HCT116 (cell line): ENCODE data around the gene CFAP221. TPM values are rescaled to one million over a fixed set of nuclear protein-coding genes. Genes with fewer than 3 reads are reported as not detected.

Experiments used
- ATAC-seq: fragments of 200-7000 bp; cut with Tn5 transposase; 2 replicates; pipeline ENCODE4 v1.9.1; 2020; ENCODE audit warnings: mild to moderate bottlenecking, moderate library complexity
- BruUV-seq: library from RNA; stranded (reverse); fragments of 400-500 nt; replicated peaks from 2 replicates; lab custom pipeline; 2021; lab: Mats Ljungman, UMichigan
- CTCF ChIA-PET: fragments of 300-600 bp; sonication (Branson Sonifier 250); formaldehyde crosslinking; loops from one replicate; lab custom pipeline; 2021; ENCODE audit warnings: antibody characterized with exemption; lab: Charles Lee
- POLR2A ChIA-PET: fragments of 300-600, 350-600 bp; sonication (Branson Sonifier 250); formaldehyde crosslinking; loops from one replicate; lab custom pipeline; 2021; ENCODE audit warnings: antibody characterized with exemption; lab: Charles Lee
- RAD21 ChIA-PET, 2 experiments: fragments of 300-600 bp; sonication (Branson Sonifier 250); formaldehyde crosslinking; loops; one replicate each; lab custom pipeline; 2023; ENCODE audit warnings: low total read pairs in 2 of 2; ENCODE audit not compliant: uncharacterized antibody in 2 of 2, unreplicated experiment in 2 of 2, low non-redundant PET in 1 of 2; lab: Charles Lee
- DNase-seq: peaks from one replicate; pipeline ENCODE4 v3.0.0-alpha.2; 2010; ENCODE audit warnings: low read depth, low spot score
- H2AFZ ChIP-seq: fragments of 200-600 bp; shearing (Covaris generic), sonication (generic); 2 replicates; pipeline ENCODE4 v1.6.1; 2017; ENCODE audit warnings: low read depth, mixed run types, mixed read lengths, antibody characterized with exemption, low read length; ENCODE audit not compliant: poor library complexity, severe bottlenecking
- H3K27ac ChIP-seq: 2 replicates; pipeline ENCODE4 v1.5.1; 2012; ENCODE audit warnings: low read depth, low read length
- H3K27me3 ChIP-seq: fragments of 200-600 bp; sonication (generic); 2 replicates; pipeline ENCODE4 v1.6.1; 2016; ENCODE audit warnings: mixed run types, low read length, mixed read lengths; ENCODE audit not compliant: insufficient read depth
- H3K36me3 ChIP-seq, 2 experiments: fragments of 200-500 bp in 1 of 2; fragments of 200-600 bp in 1 of 2; sonication (Bioruptor generic) in 1 of 2; sonication (generic) in 1 of 2; 2 replicates each; pipeline versions ENCODE4 v1.5.1 to v1.6.1; 2014 to 2016; ENCODE audit warnings: low read length in 2 of 2, inconsistent platforms in 1 of 2, mixed read lengths in 1 of 2, mixed run types in 1 of 2; ENCODE audit not compliant: insufficient read depth in 2 of 2, control insufficient read depth in 1 of 2
- H3K4me1 ChIP-seq, 2 experiments: fragments of 200-600 bp in 1 of 2; sonication (generic) in 1 of 2; 2 replicates each; pipeline versions ENCODE4 v1.5.1 to v1.6.1; 2012 to 2017; ENCODE audit warnings: low read length in 2 of 2, inconsistent platforms in 1 of 2, mild to moderate bottlenecking in 1 of 2, mixed read lengths in 1 of 2, mixed run types in 1 of 2, moderate library complexity in 1 of 2; ENCODE audit not compliant: insufficient read depth in 2 of 2, control insufficient read depth in 1 of 2
- H3K4me2 ChIP-seq: fragments of 200-600 bp; sonication (generic); 2 replicates; pipeline ENCODE4 v1.6.1; 2017; ENCODE audit warnings: mixed run types, low read length, mixed read lengths
- H3K4me3 ChIP-seq, 2 experiments: fragments of 200-600 bp in 1 of 2; sonication (generic) in 1 of 2; replicated peaks in 1 of 2; 2 replicates each; pipeline ENCODE4 v1.5.1; 2011 to 2016; ENCODE audit warnings: low read length in 2 of 2, control low read depth in 1 of 2, low read depth in 1 of 2, mild to moderate bottlenecking in 1 of 2, mixed read lengths in 1 of 2, mixed run types in 1 of 2
- H3K79me2 ChIP-seq: fragments of 200-600 bp; sonication (generic); 2 replicates; pipeline ENCODE4 v1.6.1; 2017; ENCODE audit warnings: mild to moderate bottlenecking, mixed run types, low read length, moderate library complexity, mixed read lengths; ENCODE audit not compliant: insufficient read depth
- H3K9ac ChIP-seq: fragments of 200-600 bp; sonication (generic); 2 replicates; pipeline ENCODE4 v1.6.1; 2016; ENCODE audit warnings: low read length, mixed read lengths
- H3K9me2 ChIP-seq: fragments of 200-600 bp; sonication (generic), shearing (Covaris generic); 2 replicates; pipeline ENCODE4 v1.6.1; 2017; ENCODE audit warnings: mixed run types, mild to moderate bottlenecking, moderate library complexity; ENCODE audit not compliant: insufficient read depth
- H3K9me3 ChIP-seq, 2 experiments: fragments of 200-500 bp in 1 of 2; fragments of 200-600 bp in 1 of 2; sonication (Bioruptor generic) in 1 of 2; sonication (generic) in 1 of 2; 2 replicates each; pipeline ENCODE4 v1.6.1; 2014 to 2017; ENCODE audit warnings: low read length in 2 of 2, mixed read lengths in 2 of 2, inconsistent platforms in 1 of 2, low read depth in 1 of 2, mild to moderate bottlenecking in 1 of 2, mixed run types in 1 of 2, moderate library complexity in 1 of 2; ENCODE audit not compliant: control insufficient read depth in 1 of 2, insufficient read depth in 1 of 2
- H4K20me1 ChIP-seq: fragments of 200-600 bp; sonication (generic), shearing (Covaris generic); 2 replicates; pipeline ENCODE4 v1.6.1; 2017; ENCODE audit warnings: mixed run types, mild to moderate bottlenecking, moderate library complexity; ENCODE audit not compliant: insufficient read depth
- CBX3 ChIP-seq: IDR thresholded peaks from 2 replicates; pipeline ENCODE4 v1.6.1; 2012; ENCODE audit warnings: low read depth
- CTCF ChIP-seq, 3 experiments: fragments of 200-600 bp in 1 of 3; sonication (generic) in 1 of 3; IDR thresholded peaks in 2 of 3; conservative IDR thresholded peaks in 1 of 3; 2 replicates each; pipeline ENCODE4 v1.5.1; 2012 to 2017; ENCODE audit warnings: low read depth in 2 of 3, low read length in 2 of 3, antibody characterized with exemption in 1 of 3, borderline replicate concordance in 1 of 3, control low read depth in 1 of 3, mild to moderate bottlenecking in 1 of 3, mixed read lengths in 1 of 3, mixed run types in 1 of 3, moderate library complexity in 1 of 3; ENCODE audit not compliant: insufficient read depth in 1 of 3
- EGR1 ChIP-seq: IDR thresholded peaks from 2 replicates; pipeline ENCODE4 v1.6.1; 2012; ENCODE audit warnings: low read depth
- ELF1 ChIP-seq: IDR thresholded peaks from 2 replicates; pipeline ENCODE4 v1.6.1; 2012; ENCODE audit warnings: low read depth, borderline replicate concordance
- EZH2 ChIP-seq: fragments of 200-600 bp; sonication (generic); IDR thresholded peaks from 2 replicates; pipeline ENCODE4 v1.6.1; 2017; ENCODE audit warnings: antibody characterized with exemption, mixed run types
- EZH2phosphoT487 ChIP-seq: fragments of 200-600 bp; IDR thresholded peaks from 2 replicates; pipeline ENCODE4 v1.6.1; 2018; ENCODE audit warnings: antibody characterized with exemption, borderline replicate concordance
- FOSL1 ChIP-seq: IDR thresholded peaks from 2 replicates; pipeline ENCODE4 v1.6.1; 2012; ENCODE audit warnings: low read depth
- JUND ChIP-seq: IDR thresholded peaks from 2 replicates; pipeline ENCODE4 v1.6.1; 2012
- POLR2A ChIP-seq: IDR thresholded peaks from 2 replicates; pipeline ENCODE4 v1.7.0; 2011; ENCODE audit warnings: borderline replicate concordance; ENCODE audit not compliant: insufficient read depth, insufficient read length; ENCODE audit errors: extremely low read depth
- POLR2AphosphoS5 ChIP-seq: IDR thresholded peaks from 2 replicates; pipeline ENCODE4 v1.6.1; 2011; ENCODE audit warnings: mild to moderate bottlenecking, low read depth, low read length, moderate library complexity
- RAD21 ChIP-seq: IDR thresholded peaks from 2 replicates; pipeline ENCODE4 v1.6.1; 2012; ENCODE audit warnings: low read depth, mild to moderate bottlenecking
- REST ChIP-seq: IDR thresholded peaks from 2 replicates; pipeline ENCODE4 v1.6.1; 2012; ENCODE audit warnings: low read depth
- SRF ChIP-seq: IDR thresholded peaks from 2 replicates; pipeline ENCODE4 v1.6.1; 2012; ENCODE audit warnings: low read depth
- TCF7L2 ChIP-seq: IDR thresholded peaks from 2 replicates; pipeline ENCODE4 v1.7.0; 2011; ENCODE audit warnings: borderline replicate concordance, inconsistent platforms; ENCODE audit not compliant: insufficient read depth, insufficient read length; ENCODE audit errors: extremely low read depth
- ZFX ChIP-seq: fragments of 450-650 bp; IDR thresholded peaks from 2 replicates; pipeline ENCODE4 v1.6.1; 2017
- ZNF274 ChIP-seq: fragments of 200-500 bp; sonication (Bioruptor generic); IDR thresholded peaks from 2 replicates; pipeline ENCODE4 v1.6.1; 2014; ENCODE audit warnings: mild to moderate bottlenecking, low read depth, low read length, inconsistent platforms
- intact Hi-C: fragments of 100-400 bp; cut with micrococcal nuclease; formaldehyde crosslinking; loops from 2 replicates; pipeline ENCODE4 v1.10.0; 2022
- total RNA-seq: library from RNA; stranded (reverse); gene quantifications from one replicate; pipeline ENCODE4 v1.2.1, GENCODE V29; 2021; ENCODE audit not compliant: unreplicated experiment
- TF ChIP-seq, protein P1 (sequence below): IDR thresholded peaks from 2 replicates; pipeline ENCODE4 v1.6.1; 2012

Gene CFAP221
- total RNA-seq, 1 experiment from 2014 or later = 0.96 TPM

DNA sequence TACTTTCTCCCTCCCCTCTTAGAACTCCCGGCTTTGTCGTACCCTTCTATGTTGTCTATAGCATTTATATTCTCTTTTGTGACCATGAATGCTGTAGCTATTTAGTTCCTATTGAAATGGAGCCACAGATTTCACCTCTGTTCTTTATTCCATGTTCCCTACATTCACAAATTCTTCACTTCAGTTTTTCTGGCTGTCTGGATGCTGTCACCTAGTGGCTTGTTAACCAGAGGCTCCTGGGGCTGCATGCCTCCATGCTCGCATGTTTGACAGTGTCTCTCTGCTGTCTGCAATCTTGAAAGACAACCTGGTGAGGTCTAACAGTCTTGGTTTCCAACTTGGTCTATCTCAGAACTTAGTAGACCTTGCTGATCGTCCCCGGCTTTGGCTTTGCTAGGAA lies 48.2 kb downstream of the CFAP221 start:
- no TSS peak for BruUV-seq
- Histone ChIP-seq H2AFZ (no peak overlapping the region), H3K36me3 (no peaks in the 10 kb centered on the region), H3K9me2 (no peaks in the 10 kb centered on the region), H3K27me3 (no peaks in the 10 kb centered on the region), H4K20me1 (no peaks in the 10 kb centered on the region), H3K9me3 (no peaks in the 10 kb centered on the region), H3K79me2 (no peaks in the 10 kb centered on the region), H3K4me3 (no peak overlapping the region), H3K4me1 (no peaks in the 10 kb centered on the region), H3K9ac (no peak overlapping the region), H3K4me2 (no peak overlapping the region), H3K27ac (no peak overlapping the region)
- CTCF ChIA-PET = no interaction called here
- RAD21 ChIA-PET = no interaction called here
- DNase-seq = no peak
- intact Hi-C loops = no loop called here
- no peak for TF ChIP-seq EGR1
- TF ChIP-seq JUND = no peak
- TF ChIP-seq ZFX = no peak
- TF ChIP-seq CTCF (IDR thresholded peaks at IDR 0.05 in 2 of 3, conservative IDR thresholded peaks at IDR 0.05 in 1 of 3; ENCODE audit: borderline replicate concordance in 1 of 3, insufficient read depth in 1 of 3, low read depth in 2 of 3, low read length in 2 of 3) = no peak
- TF ChIP-seq RAD21 = no peak
- TF ChIP-seq FOSL1 = no peak
- no peak for TF ChIP-seq TCF7L2
- TF ChIP-seq EZH2phosphoT487 = no peak
- no peak for TF ChIP-seq EZH2
- no peak for TF ChIP-seq POLR2A
- TF ChIP-seq ELF1 = no peak
- no peak for TF ChIP-seq SRF
- no peak for TF ChIP-seq CBX3
- TF ChIP-seq ZNF274 = no peak
- TF ChIP-seq POLR2AphosphoS5 = no peak
- TF ChIP-seq, protein P1, sequence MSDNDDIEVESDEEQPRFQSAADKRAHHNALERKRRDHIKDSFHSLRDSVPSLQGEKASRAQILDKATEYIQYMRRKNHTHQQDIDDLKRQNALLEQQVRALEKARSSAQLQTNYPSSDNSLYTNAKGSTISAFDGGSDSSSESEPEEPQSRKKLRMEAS = no peak
- TF ChIP-seq REST = no peak
- no peak for ATAC-seq
- POLR2A ChIA-PET = no interaction called here
